Measurements from ENCODE around the gene TMEM260. TPM values are rescaled to one million over a fixed set of nuclear protein-coding genes. Genes with fewer than 3 reads are reported as not detected.

TMEM260 gene
- total RNA-seq, 2 donors from 2014 or later: 29.4 to 40.8 TPM

- H3K4me3 Mint-ChIP-seq: no peak overlapping the region
- no peak overlapping the region for H3K27ac ChIP-seq (ENCODE audit: low read depth, low read length)
- peaks cover 67% of the 10 kb centered on the region for H3K4me1 Mint-ChIP-seq
- no peaks in the 10 kb centered on the region for H3K27me3 ChIP-seq (ENCODE audit: control insufficient read depth, insufficient read depth, low read length, poor library complexity, severe bottlenecking)
- no peaks in the 10 kb centered on the region for H3K36me3 Mint-ChIP-seq (ENCODE audit: low read depth)
- WGBS, 2 experiments (ENCODE audit: insufficient coverage in 1 of 2, insufficient read length in 1 of 2): 24 to 25% methylated on average over 4 of the region's 4 CpGs
- no peaks in the 10 kb centered on the region for H3K36me3 ChIP-seq (ENCODE audit: control insufficient read depth, insufficient read depth, low read length)
- H3K9ac ChIP-seq (ENCODE audit: extremely low read depth, low read length, poor library complexity, severe bottlenecking): no peak overlapping the region
- H3K4me1 ChIP-seq (ENCODE audit: control insufficient read depth, insufficient read depth, low read length): peaks cover 20% of the 10 kb centered on the region
- peak; percentile 82 for DNase-seq
- H3K27me3 Mint-ChIP-seq (ENCODE audit: insufficient read depth): peaks cover 13% of the 10 kb centered on the region
- H3K9me3 ChIP-seq (ENCODE audit: control insufficient read depth, low read length): no peaks in the 10 kb centered on the region
- no peak overlapping the region for H3K4me3 ChIP-seq (ENCODE audit: low read length)
- peak; percentile 70 for TF ChIP-seq CTCF (conservative IDR thresholded peaks at IDR 0.05)
- no peaks in the 10 kb centered on the region for H3K9me3 Mint-ChIP-seq
- H3K27ac Mint-ChIP-seq: no peak overlapping the region
Measured at GRCh38 chr14:56552615-56553014, 27.0 kb upstream of the TMEM260 start.

- no peak overlapping the region for H3K4me3 ChIP-seq (ENCODE audit: low read length)
- H3K36me3 ChIP-seq (ENCODE audit: control insufficient read depth, insufficient read depth, low read length): no peaks in the 10 kb centered on the region
- H3K9me3 ChIP-seq (ENCODE audit: control insufficient read depth, low read length): no peaks in the 10 kb centered on the region
- no peak for TF ChIP-seq CTCF (conservative IDR thresholded peaks at IDR 0.05)
- H3K9ac ChIP-seq (ENCODE audit: extremely low read depth, low read length, poor library complexity, severe bottlenecking): no peak overlapping the region
- H3K27ac ChIP-seq (ENCODE audit: low read depth, low read length): no peak overlapping the region
- no peaks in the 10 kb centered on the region for H3K36me3 Mint-ChIP-seq (ENCODE audit: low read depth)
- no peak overlapping the region for H3K4me3 Mint-ChIP-seq
- H3K4me1 ChIP-seq (ENCODE audit: control insufficient read depth, insufficient read depth, low read length): peaks cover 20% of the 10 kb centered on the region
- H3K4me1 Mint-ChIP-seq: peaks cover 67% of the 10 kb centered on the region
- no peak for DNase-seq
- no peaks in the 10 kb centered on the region for H3K9me3 Mint-ChIP-seq
- 86 to 93% methylated on average over 1 to 6 of the region's 6 CpGs for WGBS, 2 experiments (ENCODE audit: insufficient coverage in 1 of 2, insufficient read length in 1 of 2)
- no peaks in the 10 kb centered on the region for H3K27me3 ChIP-seq (ENCODE audit: control insufficient read depth, insufficient read depth, low read length, poor library complexity, severe bottlenecking)
- no peak overlapping the region for H3K27ac Mint-ChIP-seq
- H3K27me3 Mint-ChIP-seq (ENCODE audit: insufficient read depth): peaks cover 8% of the 10 kb centered on the region
Measured at GRCh38 chr14:56554301-56554700, 25.3 kb upstream of the TMEM260 start.

DNA sequence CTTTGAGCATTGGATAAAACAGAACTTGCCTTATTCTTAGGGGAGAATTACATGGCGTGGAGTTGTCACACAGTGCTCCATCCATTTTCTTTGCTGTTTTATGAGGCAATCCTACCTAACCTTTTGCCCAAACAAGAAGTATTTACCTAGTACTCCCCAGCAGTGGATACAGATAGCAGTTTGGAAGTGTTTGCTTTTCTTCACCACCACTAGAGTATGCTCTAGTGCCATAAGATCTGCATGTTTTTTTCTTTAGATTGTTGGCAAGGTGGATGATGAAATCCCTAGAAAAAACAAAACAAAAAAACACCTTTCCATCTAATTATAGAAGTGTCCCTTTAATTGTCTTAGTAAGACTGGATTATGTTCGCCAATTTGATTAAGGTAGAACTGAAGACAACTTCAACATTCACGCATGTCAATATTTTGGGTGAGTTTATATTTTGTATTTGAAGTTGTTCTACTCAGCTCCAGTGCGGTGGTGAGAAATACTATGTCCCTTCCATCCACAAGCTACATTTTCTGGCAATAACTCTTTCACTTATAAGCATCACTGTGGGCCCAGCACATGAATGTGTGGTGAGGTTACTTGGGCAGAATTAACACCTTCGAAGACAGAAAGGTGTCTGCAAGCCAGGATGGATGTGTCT lies 23.6 kb upstream of the TMEM260 start:
- H3K36me3 ChIP-seq (ENCODE audit: control insufficient read depth, insufficient read depth, low read length): no peaks in the 10 kb centered on the region
- no peaks in the 10 kb centered on the region for H3K36me3 Mint-ChIP-seq (ENCODE audit: low read depth)
- peak overlapping the region; percentile 37 for H3K27ac Mint-ChIP-seq
- H3K9me3 Mint-ChIP-seq: no peaks in the 10 kb centered on the region
- no peak overlapping the region for H3K4me3 ChIP-seq (ENCODE audit: low read length)
- 69 to 100% methylated on average over 1 to 4 of the region's 5 CpGs for WGBS, 2 experiments (ENCODE audit: insufficient coverage in 1 of 2, insufficient read length in 1 of 2)
- H3K9me3 ChIP-seq (ENCODE audit: control insufficient read depth, low read length): no peaks in the 10 kb centered on the region
- H3K4me3 Mint-ChIP-seq: no peak overlapping the region
- H3K27me3 Mint-ChIP-seq (ENCODE audit: insufficient read depth): peaks cover 1% of the 10 kb centered on the region
- DNase-seq: no peak
- H3K4me1 ChIP-seq (ENCODE audit: control insufficient read depth, insufficient read depth, low read length): peaks cover 20% of the 10 kb centered on the region
- no peak overlapping the region for H3K27ac ChIP-seq (ENCODE audit: low read depth, low read length)
- peak; percentile 85 for TF ChIP-seq CTCF (conservative IDR thresholded peaks at IDR 0.05)
- H3K27me3 ChIP-seq (ENCODE audit: control insufficient read depth, insufficient read depth, low read length, poor library complexity, severe bottlenecking): no peaks in the 10 kb centered on the region
- H3K4me1 Mint-ChIP-seq: peaks cover 53% of the 10 kb centered on the region
- no peak overlapping the region for H3K9ac ChIP-seq (ENCODE audit: extremely low read depth, low read length, poor library complexity, severe bottlenecking)

All from endodermal cell (in vitro differentiated cells).